Naive thymus-derived CD4-positive, alpha-beta T cell (primary cell): ENCODE measurements around the gene DOCK3. TPM values are rescaled to one million over a fixed set of nuclear protein-coding genes. Genes with fewer than 3 reads are reported as not detected.
"Not testable (repeated sequence)": the region's sequence is repeated elsewhere in the genome, so short reads cannot be mapped to it uniquely, and the experiment has no call there.

Source experiments
- ATAC-seq: fragments of 150-1000 bp; cut with Tn5 transposase; 2 replicates; pipeline ENCODE4 v1.10.0; 2021; ENCODE audit warnings: mild to moderate bottlenecking, moderate library complexity
- CTCF ChIA-PET: fragments of 350-600 bp; sonication (Branson Sonifier 250); formaldehyde crosslinking; loops from one replicate; lab custom pipeline; 2021; ENCODE audit warnings: antibody characterized with exemption; lab: Charles Lee
- POLR2A ChIA-PET: fragments of 350-600 bp; sonication (Branson Sonifier 250); formaldehyde crosslinking; loops from one replicate; lab custom pipeline; 2021; ENCODE audit warnings: antibody characterized with exemption, inconsistent platforms; lab: Charles Lee
- DNase-seq, 9 donors: peaks; one replicate each; pipeline versions ENCODE4 v3.0.0 to v3.0.0-alpha.2; 2020 to 2022; ENCODE audit warnings: mixed read lengths in 1 of 9
- H3K27ac ChIP-seq: one replicate; pipeline ENCODE4 v1.7.0; 2013; ENCODE audit warnings: mild to moderate bottlenecking, low read depth, low read length, moderate library complexity
- H3K27me3 ChIP-seq, 2 donors: one replicate each; pipeline ENCODE4 v1.7.0; 2013; ENCODE audit warnings: low read length in 2 of 2, mild to moderate bottlenecking in 2 of 2, moderate library complexity in 2 of 2; ENCODE audit not compliant: control insufficient read depth in 2 of 2, insufficient read depth in 2 of 2
- H3K36me3 ChIP-seq, 3 experiments: 1 replicate in 2 of 3; 2 replicates in 1 of 3; pipeline ENCODE4 v1.7.0; 2013; ENCODE audit warnings: low read length in 3 of 3, mild to moderate bottlenecking in 3 of 3, moderate library complexity in 1 of 3; ENCODE audit not compliant: insufficient read depth in 3 of 3, control insufficient read depth in 2 of 3
- H3K4me1 ChIP-seq, 2 donors: one replicate each; pipeline ENCODE4 v1.7.0; 2013; ENCODE audit warnings: low read length in 2 of 2, mild to moderate bottlenecking in 2 of 2, moderate library complexity in 1 of 2; ENCODE audit not compliant: control insufficient read depth in 2 of 2, insufficient read depth in 2 of 2
- H3K4me3 ChIP-seq: 2 replicates; pipeline ENCODE4 v1.7.0; 2013; ENCODE audit warnings: mild to moderate bottlenecking, low read length
- H3K9me3 ChIP-seq, 3 experiments: 1 replicate in 2 of 3; 2 replicates in 1 of 3; pipeline ENCODE4 v1.7.0; 2013; ENCODE audit warnings: low read length in 3 of 3; ENCODE audit not compliant: control insufficient read depth in 2 of 3
- H3K27ac Mint-ChIP-seq, 9 donors: one replicate each; pipeline ENCODE4 v1.8.0; 2020 to 2022; ENCODE audit warnings: mixed read lengths in 9 of 9, mild to moderate bottlenecking in 8 of 9, moderate library complexity in 5 of 9, inconsistent platforms in 2 of 9
- H3K27me3 Mint-ChIP-seq, 5 donors: one replicate each; pipeline ENCODE4 v1.8.0; 2021 to 2022; ENCODE audit warnings: mixed read lengths in 5 of 5, mild to moderate bottlenecking in 1 of 5
- H3K36me3 Mint-ChIP-seq, 5 donors: one replicate each; pipeline ENCODE4 v1.8.0; 2020 to 2022; ENCODE audit warnings: mixed read lengths in 5 of 5, mild to moderate bottlenecking in 3 of 5, inconsistent platforms in 1 of 5
- H3K4me1 Mint-ChIP-seq, 7 donors: one replicate each; pipeline ENCODE4 v1.8.0; 2020 to 2022; ENCODE audit warnings: mixed read lengths in 7 of 7, mild to moderate bottlenecking in 3 of 7, inconsistent platforms in 1 of 7
- H3K4me3 Mint-ChIP-seq, 10 donors: one replicate each; pipeline ENCODE4 v1.8.0; 2020 to 2022; ENCODE audit warnings: mild to moderate bottlenecking in 10 of 10, mixed read lengths in 10 of 10, moderate library complexity in 6 of 10, inconsistent platforms in 2 of 10
- H3K9me3 Mint-ChIP-seq, 11 donors: one replicate each; pipeline ENCODE4 v1.8.0; 2020 to 2022; ENCODE audit warnings: mixed read lengths in 11 of 11, mild to moderate bottlenecking in 4 of 11, inconsistent platforms in 1 of 11, moderate library complexity in 1 of 11
- intact Hi-C, 2 donors: fragments of 100-400 bp; cut with micrococcal nuclease; formaldehyde crosslinking; loops; one replicate each; pipeline ENCODE4 v1.15.1; 2023
- polyA plus RNA-seq, 2 donors: library from polyadenylated mRNA; unstranded; fragments of 300-500 nt; fragmentation: Illumina TruSeq; gene quantifications; one replicate each; pipeline ENCODE4 v1.2.3, GENCODE V29; 2021
- total RNA-seq, 6 experiments: library from RNA in 5 of 6; stranded (reverse) in 5 of 6; gene quantifications; 1 replicate in 5 of 6; 2 replicates in 1 of 6; pipeline ENCODE4 v1.2.3 and lab custom pipeline; 2021 to 2026

Gene DOCK3
- total and polyA plus RNA-seq, 7 experiments from 2014 or later = 0.19 to 2.9 (median 1.5) TPM

GRCh38 chr3:51122944-51123343 is 448.2 kb downstream of the DOCK3 start:
- no peak overlapping the region for H3K27ac Mint-ChIP-seq
- Histone ChIP-seq H3K27me3 (no peaks in the 10 kb centered on the region), H3K4me3 (no peak overlapping the region), H3K9me3 (no peaks in the 10 kb centered on the region), H3K27ac (no peak overlapping the region), H3K36me3 (no peaks in the 10 kb centered on the region), H3K4me1 (no peaks in the 10 kb centered on the region)
- CTCF ChIA-PET = no interaction called here
- POLR2A ChIA-PET = no interaction called here
- no peak for DNase-seq
- intact Hi-C loops = no loop called here
- peaks cover 3 to 22% (median 16%) of the 10 kb centered on the region in 11 donors for H3K9me3 Mint-ChIP-seq
- H3K36me3 Mint-ChIP-seq = peaks cover 0 to 15% (median 9%) of the 10 kb centered on the region in 5 donors
- H3K4me1 Mint-ChIP-seq = no peaks in the 10 kb centered on the region
- no peak for ATAC-seq
- H3K27me3 Mint-ChIP-seq = peaks cover 0 to 4% (median 0%) of the 10 kb centered on the region in 5 donors
- no peak overlapping the region for H3K4me3 Mint-ChIP-seq

GRCh38 chr3:51123531-51123930 is 448.8 kb downstream of the DOCK3 start:
- Mint-ChIP-seq H3K27ac (no peak overlapping the region), H3K36me3 (peaks cover 0 to 12% (median 9%) of the 10 kb centered on the region in 5 donors), H3K4me1 (no peaks in the 10 kb centered on the region), H3K27me3 (peaks cover 0 to 4% (median 0%) of the 10 kb centered on the region in 5 donors), H3K9me3 (peaks cover 3 to 19% (median 13%) of the 10 kb centered on the region in 11 donors), H3K4me3 (no peak overlapping the region)
- Histone ChIP-seq H3K27ac (no peak overlapping the region), H3K4me1 (no peaks in the 10 kb centered on the region), H3K9me3 (no peaks in the 10 kb centered on the region), H3K27me3 (no peaks in the 10 kb centered on the region), H3K36me3 (no peaks in the 10 kb centered on the region), H3K4me3 (no peak overlapping the region)
- CTCF ChIA-PET = no interaction called here
- intact Hi-C loops = no loop called here
- no peak for ATAC-seq
- POLR2A ChIA-PET = interaction anchor here (0.6 kb wide), 1 partner anchor 10 kb away, joined by 3 read pairs; no protein-coding TSS in a partner anchor
- no peak for DNase-seq

- Mint-ChIP-seq H3K36me3 (peaks cover 0 to 14% (median 11%) of the 10 kb centered on the region in 5 donors), H3K9me3 (peaks cover 4 to 27% (median 12%) of the 10 kb centered on the region in 11 donors)
- H3K4me3 ChIP-seq, H3K27me3 ChIP-seq, H3K27me3 Mint-ChIP-seq, ATAC-seq, CTCF ChIA-PET, H3K27ac Mint-ChIP-seq, H3K27ac ChIP-seq, intact Hi-C loops, H3K4me1 Mint-ChIP-seq, H3K36me3 ChIP-seq, POLR2A ChIA-PET, H3K4me3 Mint-ChIP-seq, H3K4me1 ChIP-seq, DNase-seq: not testable (repeated sequence)
- peaks cover 0 to 11% (median 0%) of the 10 kb centered on the region in 3 experiments for H3K9me3 ChIP-seq
These were observed 456.9 kb downstream of the DOCK3 start for GRCh38 chr3:51131607-51132006.

DNA sequence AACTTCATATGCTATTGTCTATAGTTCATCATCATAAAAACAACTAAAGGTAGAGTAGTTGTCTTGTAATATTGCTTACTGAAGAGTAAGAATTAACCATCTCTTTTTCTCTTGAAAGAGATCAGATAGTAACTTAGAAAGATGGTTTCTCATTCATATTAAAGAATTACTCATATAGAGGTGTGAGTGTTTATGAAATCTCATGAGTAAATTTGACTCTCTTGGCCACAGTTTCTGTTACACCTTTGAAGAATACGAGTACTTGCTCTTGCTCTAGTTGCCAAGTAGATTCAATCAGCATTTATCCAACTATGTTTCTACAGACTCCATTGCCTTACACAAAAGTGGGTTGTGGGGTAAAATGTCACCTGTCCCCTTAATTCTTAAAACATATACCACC is 463.0 kb downstream of the DOCK3 start:
- Histone ChIP-seq H3K4me3 (no peak overlapping the region), H3K27me3 (no peaks in the 10 kb centered on the region), H3K36me3 (no peaks in the 10 kb centered on the region), H3K4me1 (peaks cover 0 to 4% of the 10 kb centered on the region in 2 donors), H3K27ac (no peak overlapping the region), H3K9me3 (no peaks in the 10 kb centered on the region)
- Mint-ChIP-seq H3K9me3 (peaks cover 0 to 6% (median 3%) of the 10 kb centered on the region in 11 donors), H3K27ac (no peak overlapping the region), H3K27me3 (no peaks in the 10 kb centered on the region), H3K36me3 (peaks cover 0 to 7% (median 0%) of the 10 kb centered on the region in 5 donors), H3K4me3 (no peak overlapping the region), H3K4me1 (peaks cover 0 to 15% (median 12%) of the 10 kb centered on the region in 7 donors)
- intact Hi-C loops = no loop called here
- POLR2A ChIA-PET = no interaction called here
- CTCF ChIA-PET = no interaction called here
- DNase-seq (no peak), ATAC-seq (no peak)

GRCh38 chr3:51139616-51140015 is 464.9 kb downstream of the DOCK3 start:
- intact Hi-C loops = no loop called here
- no peak for DNase-seq
- Histone ChIP-seq H3K27me3 (no peaks in the 10 kb centered on the region), H3K36me3 (no peaks in the 10 kb centered on the region), H3K27ac (no peak overlapping the region), H3K4me1 (peaks cover 0 to 4% of the 10 kb centered on the region in 2 donors), H3K4me3 (no peak overlapping the region), H3K9me3 (no peaks in the 10 kb centered on the region)
- no peak overlapping the region for H3K4me3 Mint-ChIP-seq
- POLR2A ChIA-PET = no interaction called here
- peaks cover 0 to 3% (median 0%) of the 10 kb centered on the region in 11 donors for H3K9me3 Mint-ChIP-seq
- H3K27me3 Mint-ChIP-seq = no peaks in the 10 kb centered on the region
- H3K27ac Mint-ChIP-seq = no peak overlapping the region
- ATAC-seq = no peak
- H3K4me1 Mint-ChIP-seq = peaks cover 0 to 21% (median 12%) of the 10 kb centered on the region in 7 donors
- no peaks in the 10 kb centered on the region for H3K36me3 Mint-ChIP-seq
- CTCF ChIA-PET = no interaction called here

DNA sequence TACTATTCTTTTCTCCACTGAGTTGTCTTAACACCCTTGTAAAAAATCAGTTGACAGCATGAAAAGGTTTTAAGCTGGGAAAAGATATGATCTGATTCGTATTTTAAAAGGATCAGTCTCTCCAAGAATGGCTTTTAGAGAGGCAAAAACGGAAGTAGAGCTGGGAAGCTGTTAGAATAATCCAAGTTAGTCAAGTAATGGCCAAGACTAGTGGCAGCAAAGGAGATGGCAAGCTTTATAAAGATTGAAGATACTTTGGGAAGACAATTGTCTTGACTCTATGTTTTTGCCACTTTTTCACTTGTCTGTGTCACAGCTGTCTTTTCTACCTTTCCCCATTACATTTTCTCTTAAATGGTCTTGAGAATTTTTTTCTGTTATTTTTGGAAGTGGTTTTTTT is 466.8 kb downstream of the DOCK3 start:
- no peak overlapping the region for H3K4me3 ChIP-seq
- H3K4me1 ChIP-seq = peaks cover 0 to 4% of the 10 kb centered on the region in 2 donors
- Mint-ChIP-seq H3K36me3 (no peaks in the 10 kb centered on the region), H3K4me3 (no peak overlapping the region), H3K9me3 (no peaks in the 10 kb centered on the region), H3K27me3 (no peaks in the 10 kb centered on the region), H3K4me1 (peaks cover 0 to 21% (median 12%) of the 10 kb centered on the region in 7 donors), H3K27ac (peak overlapping the region in 3 of 9 donors; percentile 15 to 71 (median 39))
- no peak overlapping the region for H3K27ac ChIP-seq
- ChIA-PET POLR2A (interaction anchor here (0.8 kb wide), 1 partner anchor 412 kb away, joined by 3 read pairs; no protein-coding TSS in a partner anchor), CTCF (no interaction called here)
- H3K36me3 ChIP-seq = no peaks in the 10 kb centered on the region
- intact Hi-C loops = no loop called here
- no peak for DNase-seq
- H3K27me3 ChIP-seq = no peaks in the 10 kb centered on the region
- no peak for ATAC-seq
- no peaks in the 10 kb centered on the region for H3K9me3 ChIP-seq
